ENCODE measurements around the gene DLG2.
A peak's percentile ranks its signal among the peaks of the same experiment; 100 is the strongest.

DLG2 gene

DNA sequence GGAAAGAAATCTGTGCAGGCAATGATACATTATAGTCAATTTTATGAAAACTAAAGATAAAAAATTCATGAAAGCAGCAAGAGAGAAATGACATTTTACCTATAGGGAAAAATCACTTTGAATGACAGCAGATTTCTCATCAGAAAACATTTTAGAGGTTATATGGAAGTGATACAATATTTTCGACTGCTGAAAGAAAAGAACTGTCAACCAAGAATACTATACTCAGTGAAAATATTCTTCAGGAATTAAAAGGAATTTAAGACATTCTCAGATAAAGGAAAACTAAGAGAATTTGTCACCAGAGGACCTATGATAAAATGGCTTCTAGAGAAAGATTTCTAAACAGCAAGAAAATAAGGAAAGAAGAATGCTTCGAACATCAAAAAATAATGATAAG lies 820.8 kb downstream of the DLG2 start:
- H3K9me3 Mint-ChIP-seq = peaks cover 20% of the 10 kb centered on the region
- TF ChIP-seq, protein P1, sequence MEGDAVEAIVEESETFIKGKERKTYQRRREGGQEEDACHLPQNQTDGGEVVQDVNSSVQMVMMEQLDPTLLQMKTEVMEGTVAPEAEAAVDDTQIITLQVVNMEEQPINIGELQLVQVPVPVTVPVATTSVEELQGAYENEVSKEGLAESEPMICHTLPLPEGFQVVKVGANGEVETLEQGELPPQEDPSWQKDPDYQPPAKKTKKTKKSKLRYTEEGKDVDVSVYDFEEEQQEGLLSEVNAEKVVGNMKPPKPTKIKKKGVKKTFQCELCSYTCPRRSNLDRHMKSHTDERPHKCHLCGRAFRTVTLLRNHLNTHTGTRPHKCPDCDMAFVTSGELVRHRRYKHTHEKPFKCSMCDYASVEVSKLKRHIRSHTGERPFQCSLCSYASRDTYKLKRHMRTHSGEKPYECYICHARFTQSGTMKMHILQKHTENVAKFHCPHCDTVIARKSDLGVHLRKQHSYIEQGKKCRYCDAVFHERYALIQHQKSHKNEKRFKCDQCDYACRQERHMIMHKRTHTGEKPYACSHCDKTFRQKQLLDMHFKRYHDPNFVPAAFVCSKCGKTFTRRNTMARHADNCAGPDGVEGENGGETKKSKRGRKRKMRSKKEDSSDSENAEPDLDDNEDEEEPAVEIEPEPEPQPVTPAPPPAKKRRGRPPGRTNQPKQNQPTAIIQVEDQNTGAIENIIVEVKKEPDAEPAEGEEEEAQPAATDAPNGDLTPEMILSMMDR (IDR thresholded peaks at IDR 0.05; ENCODE audit: unreplicated experiment in 3 of 3) = no peak
- peaks cover 22% of the 10 kb centered on the region for H3K36me3 Mint-ChIP-seq (ENCODE audit: low read depth)
- H3K27me3 Mint-ChIP-seq (ENCODE audit: low read depth) = no peaks in the 10 kb centered on the region
- H3K4me3 Mint-ChIP-seq = no peak overlapping the region
- H3K27ac Mint-ChIP-seq = no peak overlapping the region
- no peaks in the 10 kb centered on the region for H3K4me1 Mint-ChIP-seq

DNA sequence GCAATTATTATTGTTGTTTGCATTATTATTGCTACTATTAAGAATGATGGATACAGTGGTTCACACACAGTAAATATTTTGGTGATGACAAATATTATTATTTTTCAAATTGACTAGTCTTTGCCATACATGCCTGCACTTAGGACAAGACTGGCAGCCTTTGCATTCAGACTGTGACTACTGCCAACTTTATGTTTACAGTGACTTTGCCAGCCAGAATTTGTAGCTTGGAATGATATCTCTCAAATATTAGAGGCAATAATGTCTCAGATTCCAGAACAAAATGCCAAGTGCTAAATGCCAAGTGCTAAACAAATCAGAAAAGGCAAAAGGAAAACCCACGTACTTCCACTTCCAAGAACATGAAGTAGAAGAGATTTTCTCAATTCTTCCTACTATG lies 823.1 kb downstream of the DLG2 start:
- H3K4me1 Mint-ChIP-seq = peaks cover 11% of the 10 kb centered on the region
- no peak overlapping the region for H3K4me3 Mint-ChIP-seq
- no peak overlapping the region for H3K27ac Mint-ChIP-seq
- peaks cover 22% of the 10 kb centered on the region for H3K36me3 Mint-ChIP-seq (ENCODE audit: low read depth)
- TF ChIP-seq, protein P1 (IDR thresholded peaks at IDR 0.05; ENCODE audit: unreplicated experiment in 3 of 3) = no peak
- no peaks in the 10 kb centered on the region for H3K27me3 Mint-ChIP-seq (ENCODE audit: low read depth)
- H3K9me3 Mint-ChIP-seq = peaks cover 20% of the 10 kb centered on the region

DNA sequence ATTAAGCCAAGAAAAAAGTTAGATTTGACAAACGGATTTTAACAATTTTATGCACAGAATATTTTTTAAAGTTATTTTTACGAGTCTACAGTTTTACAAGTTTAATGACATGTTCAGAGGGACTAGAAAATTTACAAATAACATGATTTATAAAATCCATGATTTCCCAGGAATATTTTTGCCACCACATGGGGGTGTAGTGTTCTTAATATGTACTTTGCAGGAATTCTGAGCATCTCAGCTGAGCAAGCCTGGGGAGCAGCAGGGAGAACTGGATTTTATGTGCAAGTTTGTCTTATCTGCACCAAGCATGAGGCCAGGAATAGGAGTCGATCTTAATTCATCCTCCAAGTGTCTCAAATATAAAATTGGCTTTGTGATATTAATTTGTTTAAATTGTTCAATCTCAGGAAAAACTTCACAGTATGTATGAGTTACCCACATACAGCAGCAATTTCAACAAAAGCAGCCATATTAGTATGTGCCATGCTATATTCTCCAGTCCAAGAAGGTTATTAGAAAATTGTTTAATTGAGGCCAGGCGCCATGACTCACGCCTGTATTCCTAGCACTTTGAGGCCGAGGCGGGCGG lies 826.3 kb downstream of the DLG2 start:
- Mint-ChIP-seq H3K27me3 (ENCODE audit: low read depth) (peaks cover 3% of the 10 kb centered on the region), H3K4me3 (no peak overlapping the region), H3K27ac (peak overlapping the region in 2 of 3 experiments; percentile 1 to 27), H3K9me3 (peaks cover 8% of the 10 kb centered on the region), H3K4me1 (peaks cover 11% of the 10 kb centered on the region), H3K36me3 (ENCODE audit: low read depth) (peaks cover 4% of the 10 kb centered on the region)
- TF ChIP-seq, protein P1 (IDR thresholded peaks at IDR 0.05; ENCODE audit: unreplicated experiment in 3 of 3) = peak; percentile 34 to 56 (median 54)

DNA sequence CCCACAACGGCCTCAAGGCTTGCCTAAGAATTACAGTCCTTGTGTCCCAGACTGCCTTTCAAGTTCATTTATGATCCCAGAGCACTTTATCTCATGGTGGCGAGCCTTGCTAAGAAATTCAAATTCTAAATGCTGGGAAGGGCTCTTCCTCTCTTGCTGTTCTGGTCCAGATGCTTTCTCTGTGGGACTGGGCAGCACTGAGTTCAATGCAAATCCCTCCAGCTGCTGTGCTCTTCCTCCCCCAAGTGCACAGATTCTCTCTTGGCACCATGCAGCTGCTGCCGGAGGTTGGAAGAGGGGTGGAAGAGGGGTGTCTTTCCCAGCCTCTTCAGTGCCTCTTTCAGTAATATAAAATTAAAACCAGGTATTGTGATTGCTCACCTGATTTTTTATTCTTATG lies 828.0 kb downstream of the DLG2 start:
- Mint-ChIP-seq H3K27ac (peak overlapping the region in 1 of 3 experiments; percentile 43), H3K27me3 (ENCODE audit: low read depth) (peaks cover 3% of the 10 kb centered on the region), H3K4me3 (no peak overlapping the region)

DNA sequence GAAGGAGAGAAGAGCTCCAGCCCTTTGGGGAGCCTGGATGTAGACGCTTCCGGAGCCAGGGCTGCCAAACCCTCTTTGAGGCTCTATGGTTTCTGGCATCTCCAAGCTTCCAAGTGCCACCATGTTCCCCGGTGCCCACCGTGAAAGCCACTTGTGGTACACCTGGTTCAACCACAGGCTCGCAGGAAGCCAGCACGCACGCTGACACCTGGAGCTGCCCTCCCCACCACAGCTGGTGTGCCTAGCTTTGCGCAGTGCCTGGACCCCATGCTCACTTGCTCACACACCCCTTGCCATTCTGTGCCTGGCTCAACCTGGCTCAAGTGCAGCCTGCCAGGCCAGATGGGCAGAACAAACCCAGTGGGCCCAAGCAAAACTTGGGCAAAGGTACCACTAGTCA lies 831.4 kb downstream of the DLG2 start:
- H3K27me3 Mint-ChIP-seq (ENCODE audit: low read depth) = peaks cover 3% of the 10 kb centered on the region
- H3K4me3 Mint-ChIP-seq = no peak overlapping the region
- TF ChIP-seq, protein P1 (IDR thresholded peaks at IDR 0.05; ENCODE audit: unreplicated experiment in 3 of 3) = no peak
- peaks cover 7% of the 10 kb centered on the region for H3K4me1 Mint-ChIP-seq
- H3K36me3 Mint-ChIP-seq (ENCODE audit: low read depth) = no peaks in the 10 kb centered on the region
- no peaks in the 10 kb centered on the region for H3K9me3 Mint-ChIP-seq
- no peak overlapping the region for H3K27ac Mint-ChIP-seq

More for the DNA sequence above, 828.0 kb downstream of the DLG2 start:
- TF ChIP-seq, protein P1 (IDR thresholded peaks at IDR 0.05; ENCODE audit: unreplicated experiment in 3 of 3) = no peak
- H3K36me3 Mint-ChIP-seq (ENCODE audit: low read depth) = no peaks in the 10 kb centered on the region
- H3K4me1 Mint-ChIP-seq = peaks cover 11% of the 10 kb centered on the region
- no peaks in the 10 kb centered on the region for H3K9me3 Mint-ChIP-seq

Data from nephron (organoid).